Naive thymus-derived CD8-positive, alpha-beta T cell (primary cell): Measurements from ENCODE around the gene ZNF749. TPM values are rescaled to one million over a fixed set of nuclear protein-coding genes. Genes with fewer than 3 reads are reported as not detected.
"Not testable (repeated sequence)": the region's sequence is repeated elsewhere in the genome, so short reads cannot be mapped to it uniquely, and the experiment has no call there.

Experiments
- ATAC-seq, 2 donors: fragments of 150-1000 bp; cut with Tn5 transposase in 1 of 2; sonication (Bioruptor Pico), chemical (Tn5 transposase) in 1 of 2; 1 replicate in 1 of 2; 2 replicates in 1 of 2; pipeline ENCODE4 v1.10.0; 2021; ENCODE audit warnings: mild to moderate bottlenecking in 2 of 2, moderate library complexity in 2 of 2
- POLR2A ChIA-PET: fragments of 350-600 bp; sonication (Branson Sonifier 250); formaldehyde crosslinking; loops from one replicate; lab custom pipeline; 2021; ENCODE audit warnings: antibody characterized with exemption; lab: Charles Lee
- DNase-seq, 10 donors: peaks; one replicate each; pipeline versions ENCODE4 v3.0.0 to v3.0.0-alpha.2; 2020 to 2022
- H3K27ac Mint-ChIP-seq, 10 donors: one replicate each; pipeline ENCODE4 v1.8.0; 2020 to 2022; ENCODE audit warnings: mild to moderate bottlenecking in 10 of 10, mixed read lengths in 10 of 10, moderate library complexity in 4 of 10, inconsistent platforms in 1 of 10
- H3K27me3 Mint-ChIP-seq, 5 donors: one replicate each; pipeline ENCODE4 v1.8.0; 2021 to 2022; ENCODE audit warnings: mixed read lengths in 5 of 5
- H3K36me3 Mint-ChIP-seq, 3 donors: one replicate each; pipeline ENCODE4 v1.8.0; 2020 to 2022; ENCODE audit warnings: mixed read lengths in 3 of 3, mild to moderate bottlenecking in 2 of 3, inconsistent platforms in 1 of 3
- H3K4me1 Mint-ChIP-seq, 4 donors: one replicate each; pipeline ENCODE4 v1.8.0; 2021 to 2022; ENCODE audit warnings: mixed read lengths in 4 of 4
- H3K4me3 Mint-ChIP-seq, 10 donors: one replicate each; pipeline ENCODE4 v1.8.0; 2020 to 2022; ENCODE audit warnings: mild to moderate bottlenecking in 10 of 10, mixed read lengths in 10 of 10, moderate library complexity in 6 of 10, inconsistent platforms in 1 of 10
- H3K9me3 Mint-ChIP-seq, 9 donors: one replicate each; pipeline ENCODE4 v1.8.0; 2020 to 2022; ENCODE audit warnings: mixed read lengths in 9 of 9, mild to moderate bottlenecking in 3 of 9, inconsistent platforms in 1 of 9, moderate library complexity in 1 of 9
- polyA plus RNA-seq, 3 donors: library from polyadenylated mRNA; unstranded; fragments of 300-500 nt; fragmentation: Illumina TruSeq; gene quantifications; one replicate each; pipeline ENCODE4 v1.2.3, GENCODE V29; 2021
- total RNA-seq, 8 experiments: library from RNA in 2 of 8; stranded (reverse) in 2 of 8; gene quantifications; one replicate each; pipeline ENCODE4 v1.2.3 and lab custom pipeline; 2021 to 2026

The ZNF749 gene
- total and polyA plus RNA-seq, 5 experiments from 2014 or later: 8.6 to 35.4 (median 20.3) TPM

- POLR2A ChIA-PET: interaction anchor here (0.5 to 2.4 kb wide), 9 partner anchors 9 to 526 kb away, joined by 3 to 9 read pairs (median 3); partner anchors contain the start of genes ZNF211, ZNF419, ZNF551 and ZNF749
- Mint-ChIP-seq H3K4me3 (peak within 1 kb of the TSS; percentile 86 to 97 (median 94)), H3K9me3 (peaks cover 10 to 81% (median 52%) of the 10 kb centered on the region in 9 donors), H3K27ac (peak within 1 kb of the TSS; percentile 83 to 97 (median 92)), H3K4me1 (peaks cover 13 to 19% (median 16%) of the 10 kb centered on the region in 4 donors), H3K36me3 (peaks cover 28 to 61% (median 58%) of the 10 kb centered on the region in 3 donors), H3K27me3 (peaks cover 0 to 4% (median 0%) of the 10 kb centered on the region in 5 donors)
- ATAC-seq (peak; percentile 98 to 99), DNase-seq (peak; percentile 69 to 96 (median 90))
These were observed 42.3 kb downstream of the ZNF749 start, which contains the start of gene ZNF772 for GRCh38 chr19:57477191-57478008. ZNF772 (minus strand) TSS chr19:57477566; CDS start chr19:57477309, 257 bp downstream.

GRCh38 chr19:57487477-57488298 is 52.6 kb downstream of the ZNF749 start, which contains the start of gene ZNF419:
ZNF419 (plus strand) TSS chr19:57487750; CDS start chr19:57487951, 201 bp downstream.
- H3K36me3 Mint-ChIP-seq: peaks cover 38 to 48% (median 41%) of the 10 kb centered on the region in 3 donors
- peak within 1 kb of the TSS; percentile 61 to 89 (median 84) for H3K4me3 Mint-ChIP-seq
- H3K27ac Mint-ChIP-seq: peak within 1 kb of the TSS; percentile 65 to 95 (median 84)
- DNase-seq (peak; percentile 87 to 98 (median 94)), ATAC-seq (peak; percentile 97)
- H3K27me3 Mint-ChIP-seq: not testable (repeated sequence)
- POLR2A ChIA-PET: interaction anchor here (0.6 to 1.1 kb wide), 8 partner anchors 10 to 296 kb away, joined by 3 to 6 read pairs (median 4); partner anchors contain the start of genes ZNF154, ZNF211, ZNF264 and ZNF772
- peaks cover 0 to 55% (median 39%) of the 10 kb centered on the region in 9 donors for H3K9me3 Mint-ChIP-seq
- H3K4me1 Mint-ChIP-seq: peaks cover 16 to 21% (median 18%) of the 10 kb centered on the region in 4 donors

GRCh38 chr19:57488299-57488644 is 53.1 kb downstream of the ZNF749 start:
- not testable (repeated sequence) for H3K27me3 Mint-ChIP-seq, DNase-seq
- Mint-ChIP-seq H3K36me3 (peaks cover 43 to 54% (median 46%) of the 10 kb centered on the region in 3 donors), H3K4me1 (peaks cover 16 to 21% (median 18%) of the 10 kb centered on the region in 4 donors), H3K27ac (peak overlapping the region in 9 of 10 donors; percentile 37 to 89 (median 76)), H3K4me3 (peak overlapping the region; percentile 61 to 89 (median 80)), H3K9me3 (peaks cover 0 to 61% (median 43%) of the 10 kb centered on the region in 9 donors)
- ATAC-seq: peak in 1 of 2 donors; percentile 2
- POLR2A ChIA-PET: interaction anchor here (0.6 to 1.1 kb wide), 3 partner anchors 11 to 297 kb away, joined by 3 to 4 read pairs (median 3); partner anchors contain the start of genes ZNF264 and ZNF772

Other genes starting within 250 kb of the ZNF749 start
- 10 to 100 TPM; 77.4 to 77.6 TPM for gene ZNF264, start 243.8 kb upstream of the ZNF749 start, total RNA-seq
- 10 to 100 TPM; 21.7 to 30.6 (median 29.2) TPM for gene ZNF264, start 243.8 kb upstream of the ZNF749 start, polyA plus RNA-seq
- gene AURKC, start 204.3 kb upstream of the ZNF749 start, total RNA-seq: 1 to 10 TPM; 1.0 to 2.0 TPM
- not detected for gene AURKC, start 204.3 kb upstream of the ZNF749 start, polyA plus RNA-seq
- gene ZNF805, start 194.7 kb upstream of the ZNF749 start, total RNA-seq: 10 to 100 TPM; 22.3 to 24.3 TPM
- 1 to 10 TPM; 3.2 to 3.8 (median 3.6) TPM for gene ZNF805, start 194.7 kb upstream of the ZNF749 start, polyA plus RNA-seq
- gene ZNF460, start 154.8 kb upstream of the ZNF749 start, total RNA-seq: 10 to 100 TPM; 74.4 to 85.3 TPM
- gene ZNF460, start 154.8 kb upstream of the ZNF749 start, polyA plus RNA-seq: 1 to 10 TPM; 5.4 to 9.4 (median 6.0) TPM
- gene ZNF543, start 114.9 kb upstream of the ZNF749 start, total RNA-seq: 10 to 100 TPM; 13.1 to 13.7 TPM
- 1 to 10 TPM in 2 of 3 donors, under 1 TPM in 1; 0.98 to 6.4 (median 2.7) TPM for gene ZNF543, start 114.9 kb upstream of the ZNF749 start, polyA plus RNA-seq
- gene ZNF304, start 84.1 kb upstream of the ZNF749 start, total RNA-seq: 10 to 100 TPM; 17.2 TPM
- gene ZNF304, start 84.1 kb upstream of the ZNF749 start, polyA plus RNA-seq: 1 to 10 TPM; 1.5 to 3.3 (median 1.7) TPM
- 10 to 100 TPM; 12.2 to 15.6 TPM for gene TRAPPC2B, start 71.8 kb upstream of the ZNF749 start, total RNA-seq
- 10 to 100 TPM; 15.0 to 20.5 (median 19.1) TPM for gene TRAPPC2B, start 71.8 kb upstream of the ZNF749 start, polyA plus RNA-seq
- gene ZNF547, start 71.8 kb upstream of the ZNF749 start, total RNA-seq: 1 to 10 TPM; 7.3 to 7.4 TPM
- gene ZNF547, start 71.8 kb upstream of the ZNF749 start, polyA plus RNA-seq: 1 to 10 TPM in 1 of 3 donors, under 1 TPM in 2; 0.28 to 1.2 (median 0.34) TPM
- 10 to 100 TPM; 91.9 to 96.6 TPM for gene ZNF548, start 45.5 kb upstream of the ZNF749 start, total RNA-seq
- 10 to 100 TPM; 11.8 to 16.5 (median 12.2) TPM for gene ZNF548, start 45.5 kb upstream of the ZNF749 start, polyA plus RNA-seq
- gene ZNF17, start 24.2 kb upstream of the ZNF749 start, total RNA-seq: 10 to 100 TPM; 23.9 to 27.1 TPM
- 1 to 10 TPM; 2.9 to 5.8 (median 4.5) TPM for gene ZNF17, start 24.2 kb upstream of the ZNF749 start, polyA plus RNA-seq
- 1 to 10 TPM; 1.4 to 2.2 TPM for gene VN1R1, start 21.8 kb downstream of the ZNF749 start, total RNA-seq
- gene VN1R1, start 21.8 kb downstream of the ZNF749 start, polyA plus RNA-seq: under 1 TPM; 0.17 to 0.32 (median 0.20) TPM
- gene ZNF772, start 42.2 kb downstream of the ZNF749 start, total RNA-seq: 10 to 100 TPM; 20.9 to 23.8 TPM
- 1 to 10 TPM; 2.6 to 3.4 (median 2.9) TPM for gene ZNF772, start 42.2 kb downstream of the ZNF749 start, polyA plus RNA-seq
- gene ZNF419, start 52.4 kb downstream of the ZNF749 start, total RNA-seq: 10 to 100 TPM; 29.2 to 31.2 TPM
- 10 to 100 TPM in 1 of 3 donors, 1 to 10 TPM in 2; 5.6 to 12.3 (median 5.8) TPM for gene ZNF419, start 52.4 kb downstream of the ZNF749 start, polyA plus RNA-seq
- gene ZNF773, start 64.6 kb downstream of the ZNF749 start, total RNA-seq: 10 to 100 TPM; 25.2 to 30.9 TPM
- gene ZNF773, start 64.6 kb downstream of the ZNF749 start, polyA plus RNA-seq: 10 to 100 TPM in 1 of 3 donors, 1 to 10 TPM in 2; 8.7 to 18.6 (median 8.9) TPM
- 10 to 100 TPM; 24.7 to 25.5 TPM for gene ZNF549, start 92.0 kb downstream of the ZNF749 start, total RNA-seq
- gene ZNF549, start 92.0 kb downstream of the ZNF749 start, polyA plus RNA-seq: 1 to 10 TPM; 6.3 to 9.1 (median 8.6) TPM
- gene ZNF550, start 124.5 kb downstream of the ZNF749 start, total RNA-seq: 10 to 100 TPM; 49.5 to 51.1 TPM
- gene ZNF550, start 124.5 kb downstream of the ZNF749 start, polyA plus RNA-seq: 10 to 100 TPM in 1 of 3 donors, 1 to 10 TPM in 2; 4.1 to 17.8 (median 6.1) TPM
- 10 to 100 TPM; 14.4 to 16.0 TPM for gene ZNF416, start 143.6 kb downstream of the ZNF749 start, total RNA-seq
- 1 to 10 TPM; 4.1 to 7.6 (median 4.3) TPM for gene ZNF416, start 143.6 kb downstream of the ZNF749 start, polyA plus RNA-seq
- gene ZIK1, start 148.8 kb downstream of the ZNF749 start, total RNA-seq: 10 to 100 TPM; 23.9 to 24.9 TPM
- gene ZIK1, start 148.8 kb downstream of the ZNF749 start, polyA plus RNA-seq: 10 to 100 TPM in 1 of 3 donors, 1 to 10 TPM in 2; 4.2 to 11.4 (median 7.9) TPM
- gene ZNF530, start 164.6 kb downstream of the ZNF749 start, total RNA-seq: 10 to 100 TPM; 11.6 to 14.2 TPM
- gene ZNF530, start 164.6 kb downstream of the ZNF749 start, polyA plus RNA-seq: 1 to 10 TPM in 2 of 3 donors, under 1 TPM in 1; 0.98 to 5.6 (median 5.4) TPM
- 10 to 100 TPM; 45.6 to 48.1 TPM for gene ZNF134, start 178.9 kb downstream of the ZNF749 start, total RNA-seq
- 10 to 100 TPM in 2 of 3 donors, 1 to 10 TPM in 1; 9.6 to 15.1 (median 13.7) TPM for gene ZNF134, start 178.9 kb downstream of the ZNF749 start, polyA plus RNA-seq
- 10 to 100 TPM; 49.9 to 56.6 TPM for gene ZNF211, start 197.8 kb downstream of the ZNF749 start, total RNA-seq
- gene ZNF211, start 197.8 kb downstream of the ZNF749 start, polyA plus RNA-seq: 10 to 100 TPM; 13.5 to 18.5 (median 15.5) TPM
- not detected for gene ZSCAN4, start 233.6 kb downstream of the ZNF749 start, total RNA-seq
- gene ZSCAN4, start 233.6 kb downstream of the ZNF749 start, polyA plus RNA-seq: not detected
- 10 to 100 TPM; 24.7 to 28.1 TPM for gene ZNF551, start 246.7 kb downstream of the ZNF749 start, total RNA-seq
- 10 to 100 TPM in 2 of 3 donors, 1 to 10 TPM in 1; 8.1 to 10.5 (median 10.3) TPM for gene ZNF551, start 246.7 kb downstream of the ZNF749 start, polyA plus RNA-seq